ENCODE data around the gene ADAMTS14.

ADAMTS14 gene

DNA sequence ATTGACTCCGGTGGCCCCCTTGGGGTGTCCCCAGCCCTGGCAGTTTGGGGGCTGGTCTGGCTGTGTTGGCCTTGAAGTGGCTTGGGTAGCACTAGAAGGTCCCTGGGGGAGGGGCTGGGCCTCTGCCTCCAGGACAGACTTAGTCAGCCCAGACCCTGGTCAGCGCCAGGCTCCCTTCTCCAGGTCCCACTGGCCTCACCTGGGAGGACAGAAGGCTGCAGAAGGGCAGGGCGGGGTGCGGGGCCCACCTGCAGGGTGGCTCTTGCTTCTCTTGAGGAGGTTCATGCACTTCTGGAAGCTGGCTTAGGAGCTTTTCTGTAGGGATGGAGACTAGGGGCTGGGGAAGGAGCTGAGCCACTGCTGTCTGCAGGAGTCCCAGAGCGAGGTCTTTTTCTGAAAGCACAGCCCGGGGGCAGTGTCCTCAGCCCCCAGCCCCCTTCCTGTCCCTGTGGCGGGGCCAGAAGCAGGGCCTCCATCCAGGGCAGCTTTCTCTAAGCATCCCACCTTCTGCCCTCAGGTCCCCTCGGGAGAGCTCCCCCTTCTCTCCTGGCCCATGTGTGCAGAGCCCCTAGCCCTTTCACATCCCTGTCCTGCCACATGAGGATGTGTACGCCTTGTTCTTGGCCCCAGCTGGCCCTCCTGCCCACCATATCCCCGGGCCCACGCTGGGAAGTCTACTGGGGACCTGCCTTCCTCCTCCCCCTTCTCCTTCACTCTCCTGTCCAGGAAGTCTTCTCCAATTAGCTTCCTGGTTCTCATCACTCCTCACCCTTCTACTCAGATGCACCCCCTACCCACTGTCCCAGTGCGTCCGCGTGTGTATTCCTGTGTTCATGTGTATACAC is 101.9 kb downstream of the ADAMTS14 start:
- DNase-seq (ENCODE audit: low read depth): no peak

DNA sequence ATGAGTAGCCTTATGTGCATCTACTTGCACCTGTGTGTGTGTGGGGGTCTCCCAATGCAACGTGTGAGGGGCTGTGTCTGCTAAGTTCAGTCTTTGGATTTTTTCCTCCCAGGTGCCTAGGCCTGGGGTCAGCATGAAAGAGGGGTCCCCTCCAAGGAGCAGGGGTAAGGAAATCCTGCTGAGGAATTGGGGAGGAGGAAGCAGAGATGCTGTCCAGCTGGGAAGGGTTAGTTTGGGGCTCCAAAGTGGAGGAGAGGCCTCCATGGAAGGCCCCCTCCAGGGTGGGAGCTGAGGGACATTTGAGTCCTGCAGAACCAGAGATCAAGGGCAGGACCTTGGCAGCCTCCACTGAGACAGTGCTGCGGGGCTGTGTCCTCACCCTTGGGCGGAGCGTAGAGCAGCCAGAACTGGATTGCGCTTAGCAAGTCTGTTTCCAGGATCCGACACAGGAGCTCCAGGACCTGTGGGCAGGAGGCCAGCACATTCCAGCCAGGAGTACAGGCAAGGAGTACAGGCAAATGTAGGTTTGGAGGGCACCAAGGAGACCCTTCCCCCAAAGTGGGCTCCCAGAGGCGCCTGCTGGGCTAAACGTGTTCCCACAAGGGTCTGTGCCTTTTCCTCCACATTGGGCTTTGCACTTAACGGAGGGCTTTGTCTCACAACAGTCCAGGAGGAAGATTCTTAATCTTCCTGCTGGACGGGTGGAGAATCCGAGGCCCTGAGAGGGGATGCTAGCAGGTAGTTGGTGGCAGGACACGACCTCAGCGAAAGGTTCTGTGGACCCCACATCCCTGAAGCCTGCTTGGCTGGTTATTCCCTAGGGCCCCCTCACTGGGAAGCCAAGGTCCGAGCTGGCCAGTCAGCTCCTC is 102.7 kb downstream of the ADAMTS14 start:
- DNase-seq (ENCODE audit: low read depth): no peak

DNA sequence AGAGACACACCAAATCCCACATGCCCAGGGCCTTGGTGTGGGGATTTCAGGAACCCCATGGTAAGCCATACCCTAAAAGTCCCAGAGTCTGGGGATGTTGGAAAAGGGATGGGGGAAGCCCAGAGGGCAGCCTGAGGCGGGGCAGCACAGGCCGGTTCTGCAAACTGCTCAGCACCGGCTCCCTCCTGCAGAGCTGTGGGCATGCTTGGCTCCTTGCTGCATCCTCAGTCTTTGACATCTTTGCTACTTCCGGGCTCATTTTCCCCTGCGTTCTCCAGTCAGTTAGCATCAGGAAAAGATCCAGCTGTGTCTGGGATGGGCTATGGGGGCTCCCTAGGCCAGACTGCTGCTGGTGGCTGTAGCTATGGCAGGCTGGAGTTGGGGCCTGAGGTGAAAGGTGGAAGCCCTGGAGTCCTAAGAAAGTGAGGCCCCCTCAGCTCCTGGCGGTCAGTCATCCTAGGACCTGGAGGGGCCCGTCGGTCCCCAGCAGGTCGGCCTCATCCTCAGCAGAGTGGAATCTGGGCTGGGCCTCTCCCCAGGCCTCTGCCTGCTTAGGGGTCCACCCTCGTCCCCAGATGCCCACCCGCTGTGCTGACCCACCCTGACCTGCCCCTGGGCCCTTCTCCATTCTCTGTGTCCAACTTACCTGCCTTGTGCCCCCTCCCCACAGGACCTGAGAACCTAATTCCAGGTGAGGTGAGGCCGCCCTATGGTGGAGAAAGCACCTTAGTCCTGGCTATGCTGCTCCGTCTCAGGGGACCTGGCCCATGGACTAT is 103.6 kb downstream of the ADAMTS14 start:
- no peak for DNase-seq (ENCODE audit: low read depth)

DNA sequence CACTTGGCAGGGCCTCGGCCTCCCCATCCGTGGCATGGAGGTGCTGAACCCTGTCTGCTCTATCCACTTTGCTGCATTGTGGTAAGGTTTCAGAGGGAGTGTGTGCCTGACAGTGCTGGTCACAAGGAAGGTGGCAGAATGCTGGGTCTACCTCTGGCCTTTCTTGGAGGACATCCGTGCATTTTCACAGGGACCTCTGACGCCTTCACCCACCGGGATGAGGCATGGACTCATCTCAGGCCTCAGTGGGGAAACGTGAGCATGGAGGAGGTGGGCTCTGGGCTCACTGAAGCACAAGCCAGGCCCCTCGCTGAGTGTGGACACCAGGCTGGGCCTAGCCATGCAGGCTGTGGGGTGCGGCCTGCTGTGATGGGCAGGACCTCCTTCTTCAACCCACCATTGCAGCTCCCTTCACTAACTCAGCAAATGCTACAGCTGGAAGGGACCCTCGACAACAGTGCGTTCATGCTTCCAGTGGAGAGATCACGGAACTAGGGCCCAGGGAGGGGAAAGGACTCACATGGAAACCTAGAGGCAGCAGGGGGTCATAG is 104.2 kb downstream of the ADAMTS14 start:
- no peak for DNase-seq (ENCODE audit: low read depth)

DNA sequence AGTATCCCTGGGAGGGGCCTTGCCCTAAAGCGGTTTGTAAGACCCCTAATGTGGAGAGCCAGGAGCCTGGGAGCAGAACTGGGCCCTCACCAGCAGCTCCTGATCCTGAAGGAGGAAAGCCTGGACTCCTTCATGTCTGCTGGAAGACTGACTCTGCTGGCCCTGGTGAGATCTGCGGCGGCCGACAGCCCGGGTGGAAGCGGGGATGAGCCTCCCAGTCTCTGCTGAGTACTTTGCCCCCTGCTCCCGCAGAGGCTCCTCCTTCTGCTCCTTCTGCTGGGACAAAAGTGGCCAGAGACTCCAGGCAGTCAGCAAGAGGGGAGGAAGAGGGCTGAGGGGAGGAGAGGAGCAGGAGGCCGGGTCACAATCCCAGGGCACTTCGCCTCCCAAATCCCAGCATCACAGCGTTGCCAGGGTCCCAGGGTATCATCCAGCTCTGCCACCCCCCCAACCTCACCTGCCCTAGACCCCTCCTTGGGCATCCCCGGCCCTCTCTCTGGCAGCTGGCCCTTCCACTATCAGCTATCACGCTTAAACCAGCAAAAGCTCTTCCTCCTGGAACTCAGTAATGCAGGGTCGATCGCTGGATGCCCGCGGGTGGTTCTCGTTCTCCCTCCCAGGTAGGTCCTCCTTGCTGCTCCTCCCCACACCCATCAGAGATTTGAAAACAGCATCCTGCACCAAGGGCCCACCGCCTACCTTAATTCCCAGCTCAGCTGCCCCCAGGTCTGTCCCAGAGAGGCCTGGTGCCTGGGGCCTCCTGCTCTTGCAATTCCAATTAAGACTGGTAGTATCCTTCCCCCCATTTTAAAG is 105.0 kb downstream of the ADAMTS14 start:
- DNase-seq (ENCODE audit: low read depth): no peak

DNA sequence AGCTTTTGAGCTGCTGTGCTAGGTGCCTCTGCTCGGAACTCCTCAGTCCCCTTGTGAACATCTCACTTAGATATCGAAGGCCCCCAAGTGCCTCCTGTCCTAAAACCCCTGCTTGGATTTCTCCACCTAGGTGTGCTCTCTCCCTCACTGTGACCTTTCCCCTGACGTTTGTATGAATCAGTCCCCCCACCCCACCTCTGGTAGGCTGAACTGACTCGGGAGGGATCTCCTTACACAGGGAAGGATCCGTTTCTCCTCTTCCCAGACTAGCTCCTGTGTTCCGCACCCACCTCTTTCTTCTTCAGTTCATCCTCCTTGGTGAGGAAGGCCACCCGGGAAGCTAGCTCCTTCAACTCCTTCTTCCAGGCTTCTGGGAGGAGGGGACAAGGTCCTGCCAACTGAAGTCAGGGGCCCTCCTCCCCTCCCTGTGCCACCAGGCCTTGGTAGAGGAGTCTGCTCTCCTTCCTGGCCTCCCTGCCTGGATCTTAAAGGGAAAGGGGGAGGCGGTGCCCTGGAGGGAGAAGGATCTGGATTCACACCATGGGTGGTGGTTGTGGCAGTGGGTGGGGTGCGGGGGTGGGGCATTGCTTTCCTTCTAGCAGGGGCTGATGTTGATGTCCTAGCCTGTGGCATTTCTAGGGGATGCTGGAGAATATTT is 106.1 kb downstream of the ADAMTS14 start:
- DNase-seq (ENCODE audit: low read depth): no peak

DNA sequence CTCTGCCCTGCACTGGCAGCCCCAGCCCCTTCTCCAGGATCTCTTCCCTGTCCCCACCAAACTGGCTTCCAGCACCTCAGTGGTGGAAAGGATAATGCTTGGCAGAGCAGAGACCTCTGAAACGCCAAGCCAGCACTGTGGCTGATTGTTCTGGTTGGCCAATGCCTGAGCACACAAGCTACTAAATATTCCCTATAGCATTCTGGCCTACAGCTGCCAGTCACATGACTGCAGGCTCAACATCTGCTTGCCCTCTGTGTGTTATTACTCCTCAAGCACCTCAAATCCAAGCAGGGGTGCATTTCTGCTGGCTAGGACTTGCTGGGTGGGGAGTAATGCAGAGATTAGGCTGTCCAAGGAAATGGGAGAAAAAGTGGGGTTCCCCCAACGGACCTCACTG is 106.8 kb downstream of the ADAMTS14 start:
- no peak for DNase-seq (ENCODE audit: low read depth)

DNA sequence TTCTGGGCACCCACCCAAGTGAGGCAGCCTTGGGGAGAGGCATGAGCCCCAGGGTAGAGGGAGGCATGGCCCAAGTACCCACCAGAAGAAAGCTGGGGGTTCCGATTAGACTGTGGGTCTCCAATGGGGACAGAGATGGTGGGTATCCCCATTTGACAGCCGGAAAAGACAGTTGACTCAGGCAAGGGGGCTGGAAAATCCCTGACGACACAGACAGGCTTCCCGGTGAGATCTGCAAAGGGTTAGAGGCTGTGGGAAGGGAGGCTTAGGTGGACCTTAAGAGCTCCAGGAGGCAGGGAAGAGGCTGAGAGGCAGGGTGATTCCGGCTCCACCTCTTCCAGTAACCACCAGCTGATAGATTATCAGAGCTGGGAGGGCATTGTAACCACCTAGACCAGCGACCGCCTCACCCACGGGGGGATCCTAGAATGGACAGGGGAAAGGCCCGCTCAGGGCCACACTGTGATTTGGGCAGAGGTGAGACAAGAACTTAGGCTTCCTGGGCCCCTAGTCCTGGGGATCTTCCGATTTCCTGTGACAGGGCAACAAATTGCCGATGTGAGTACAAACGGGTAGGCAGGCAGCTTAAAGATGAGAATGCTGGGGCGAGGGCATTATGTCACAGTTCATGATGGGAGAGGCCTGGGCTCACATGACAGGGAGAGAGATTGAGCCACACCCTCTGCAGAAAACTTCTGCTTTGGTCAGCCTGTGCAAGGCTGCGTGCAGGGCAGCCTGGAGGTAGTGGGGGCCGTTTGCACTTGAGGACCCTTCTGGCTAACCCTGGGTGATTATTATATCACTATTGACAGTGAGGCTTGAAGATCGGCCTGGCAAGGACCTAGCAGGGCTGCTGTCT is 107.4 kb downstream of the ADAMTS14 start:
- no peak for DNase-seq (ENCODE audit: low read depth)

DNA sequence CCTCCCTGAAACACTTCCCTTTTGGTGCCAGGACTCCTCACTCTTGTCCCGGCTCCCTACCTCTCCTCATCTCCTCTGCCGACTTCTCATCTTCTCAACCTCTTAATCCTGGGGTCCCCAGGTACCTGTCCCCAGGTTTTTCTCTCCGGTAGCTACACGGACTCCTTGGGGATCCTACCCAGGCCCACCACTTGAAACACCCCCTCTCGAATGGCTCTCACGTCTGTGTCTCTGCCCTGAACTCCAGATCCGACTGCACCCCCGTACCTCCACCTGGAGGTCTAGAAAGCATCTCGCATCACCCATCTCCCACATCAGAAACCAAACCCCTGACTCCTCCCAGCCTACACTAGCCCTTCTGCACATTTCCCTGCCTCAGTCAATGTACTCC is 108.1 kb downstream of the ADAMTS14 start:
- no peak for DNase-seq (ENCODE audit: low read depth)

DNA sequence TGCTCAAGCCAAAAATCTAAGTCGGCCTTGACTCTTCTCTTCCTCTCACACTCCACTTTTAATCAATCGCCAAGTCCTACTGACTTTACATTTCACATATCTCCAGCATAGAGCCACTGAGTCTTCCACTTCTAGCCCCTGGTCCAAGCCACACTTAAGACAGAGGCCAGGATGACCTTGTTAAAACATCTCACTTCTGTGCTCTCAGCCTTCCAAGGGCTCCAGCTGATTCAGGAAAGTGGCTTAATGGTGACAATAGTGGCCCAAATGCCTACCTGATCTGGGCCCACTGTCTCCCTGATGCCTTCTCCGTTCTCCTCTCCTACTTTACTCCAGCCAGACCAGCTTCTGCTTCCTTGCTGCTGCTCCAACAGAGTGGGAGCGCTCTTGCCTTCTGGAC is 108.5 kb downstream of the ADAMTS14 start:
- DNase-seq (ENCODE audit: low read depth): no peak

DNA sequence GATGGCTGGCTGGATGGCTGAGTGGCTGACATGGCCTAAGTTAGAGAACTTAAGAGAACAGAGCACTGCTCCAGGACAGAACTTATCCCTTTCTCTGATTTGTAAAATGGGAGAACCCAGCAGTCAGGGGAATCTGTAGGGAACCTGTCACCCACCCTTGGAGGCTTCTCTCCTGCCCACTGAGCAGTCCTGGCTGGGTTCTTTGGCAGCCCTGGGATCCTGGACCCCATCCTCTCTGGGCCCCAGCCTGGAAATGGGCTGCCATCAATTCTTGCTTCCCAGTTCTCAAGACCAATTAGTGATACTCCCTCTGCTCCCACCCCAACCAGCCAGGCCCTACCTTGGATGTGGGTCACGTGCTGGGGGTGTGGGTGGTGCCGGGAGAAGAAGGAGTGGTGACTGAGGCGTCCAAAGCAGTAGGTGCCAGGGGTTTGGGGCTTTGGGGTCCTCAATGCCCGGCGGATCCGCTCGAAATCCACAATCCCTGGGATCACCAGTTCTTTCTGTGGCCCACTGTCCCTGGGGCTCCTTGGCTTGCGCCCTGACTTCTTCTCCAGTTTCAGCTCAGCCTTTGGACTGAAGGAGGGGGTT is 109.2 kb downstream of the ADAMTS14 start:
- DNase-seq (ENCODE audit: low read depth): no peak

DNA sequence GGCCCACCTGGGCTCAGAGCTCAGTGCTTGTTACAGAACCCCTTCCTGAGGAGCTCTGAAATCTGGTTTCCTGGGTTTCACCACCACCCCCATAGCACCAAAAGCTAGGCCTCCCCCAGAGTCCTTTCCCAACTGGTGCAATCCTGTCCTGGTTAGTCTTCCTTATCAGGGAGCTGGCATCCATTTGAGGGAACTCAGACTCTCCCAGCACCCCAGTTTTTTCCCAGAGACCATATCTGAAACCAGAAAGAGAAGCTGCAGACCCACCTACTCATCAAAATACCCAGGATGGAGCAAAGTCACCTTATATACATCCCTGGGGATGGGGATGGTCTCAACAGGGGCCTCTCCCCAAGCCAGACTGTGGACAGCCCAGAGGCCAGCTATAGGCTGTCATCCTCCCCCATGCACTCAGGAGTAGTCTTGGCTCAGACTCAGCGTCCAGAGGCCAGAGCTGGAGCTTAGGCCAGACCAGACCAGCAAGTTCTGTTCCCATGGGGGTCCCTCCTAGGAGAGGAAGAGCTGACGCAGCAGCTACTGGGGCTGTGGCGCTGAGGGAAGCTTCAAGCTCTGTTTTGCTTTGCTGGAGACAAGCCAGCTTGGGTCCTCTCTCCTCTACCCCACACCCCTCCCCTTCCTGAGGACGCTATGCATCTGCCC is 109.9 kb downstream of the ADAMTS14 start:
- DNase-seq (ENCODE audit: low read depth): no peak

DNA sequence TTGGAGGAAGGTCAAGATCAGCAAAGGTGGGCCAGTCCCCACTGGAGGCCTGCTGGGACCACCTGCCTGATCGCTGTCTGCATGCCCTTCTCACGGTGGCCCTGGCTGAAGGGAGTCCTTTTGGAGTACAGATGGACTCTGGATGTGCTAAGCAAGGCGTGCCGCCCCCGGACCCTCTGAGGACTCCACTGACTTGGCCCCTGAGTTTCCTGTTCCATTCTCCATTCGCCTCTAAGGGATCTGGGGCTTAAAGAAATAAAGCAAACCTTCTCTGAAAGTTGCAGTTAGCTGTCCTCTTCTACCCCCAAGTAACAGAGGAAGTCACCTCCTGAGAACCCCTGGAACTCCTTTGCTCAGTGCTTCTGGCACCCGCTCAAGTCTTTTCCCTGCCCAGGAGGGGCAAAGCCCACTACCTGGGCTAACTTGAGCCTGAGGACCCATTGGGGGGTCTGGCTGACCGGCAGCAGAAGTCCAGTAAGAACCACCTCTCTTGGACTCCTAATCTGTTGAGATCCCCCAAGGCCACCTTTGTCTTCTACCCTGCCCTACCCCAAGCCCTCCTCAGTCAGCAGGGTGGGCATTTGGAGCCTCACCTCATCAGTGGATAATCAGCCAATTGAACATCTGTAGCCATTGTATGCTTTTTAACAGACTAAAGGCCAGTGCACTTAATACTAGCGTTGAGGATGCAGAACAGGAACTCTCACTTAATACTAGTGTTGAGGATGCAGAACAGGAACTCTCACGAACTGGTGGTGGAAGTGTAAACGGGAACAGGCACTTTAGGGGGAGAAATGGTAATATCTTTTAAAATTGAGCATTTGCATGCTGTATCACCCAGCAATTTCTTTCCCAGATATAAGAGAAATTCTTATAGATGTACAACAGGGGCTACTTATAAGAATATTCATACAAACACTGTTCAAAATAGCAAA is 110.7 kb downstream of the ADAMTS14 start:
- no peak for DNase-seq (ENCODE audit: low read depth)

DNA sequence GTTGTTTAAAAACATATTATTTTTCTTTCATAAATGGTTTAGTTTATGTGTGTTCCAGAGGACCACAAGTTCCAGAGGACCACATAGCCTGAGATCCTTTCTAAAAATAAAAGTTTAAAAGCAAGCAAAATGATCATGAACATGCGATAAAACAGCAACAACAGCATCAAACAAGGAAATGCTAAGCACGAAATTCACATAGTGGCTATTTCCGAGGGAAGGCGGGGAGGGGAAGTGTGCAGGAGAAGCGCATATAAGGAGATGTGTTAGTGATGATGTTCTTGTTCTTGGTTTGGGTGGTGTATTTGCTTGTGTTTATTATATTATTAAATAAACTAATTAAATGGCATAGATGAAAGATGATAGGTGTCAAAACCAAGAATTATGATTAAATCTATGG is 111.7 kb downstream of the ADAMTS14 start:
- DNase-seq (ENCODE audit: low read depth): no peak

DNA sequence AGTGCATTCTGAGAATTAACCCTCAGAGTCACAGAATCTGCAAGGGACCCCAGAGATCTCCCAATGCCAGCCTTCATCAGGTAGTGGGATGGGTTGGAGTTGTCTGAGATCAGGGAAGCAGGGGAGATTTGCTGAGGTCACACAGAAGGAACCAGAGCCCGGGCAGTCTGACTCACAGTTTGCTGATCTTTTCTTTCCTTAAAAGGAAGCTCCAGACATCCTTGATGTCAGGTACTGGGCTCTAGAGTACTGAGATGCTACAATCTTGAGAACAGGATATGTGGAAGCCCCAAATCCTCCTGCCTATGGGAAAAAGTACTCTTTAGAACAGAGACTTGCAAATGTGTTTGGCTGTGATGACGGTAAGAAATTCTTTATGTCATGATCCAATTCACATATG is 112.2 kb downstream of the ADAMTS14 start:
- DNase-seq (ENCODE audit: low read depth): no peak

DNA sequence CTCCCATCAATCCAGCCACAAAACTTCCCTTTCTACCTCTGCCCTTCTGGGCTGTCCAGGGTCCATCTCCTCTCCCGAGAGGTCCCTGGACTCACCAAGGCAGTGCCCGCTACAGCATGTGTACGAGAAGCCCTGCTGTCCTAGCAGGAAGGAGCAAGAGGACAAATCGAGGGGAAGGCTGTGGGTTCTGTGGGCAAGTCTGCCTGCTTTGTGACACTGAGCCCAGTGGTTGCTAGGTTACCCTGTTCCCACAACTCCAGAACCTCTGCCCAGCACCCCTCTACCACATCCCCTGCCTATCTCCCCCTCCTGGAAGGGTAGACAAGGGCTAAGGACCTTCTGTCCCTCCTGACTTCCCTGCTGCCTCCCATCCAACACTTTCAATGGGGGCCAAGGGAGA is 112.9 kb downstream of the ADAMTS14 start, which contains the start of gene TBATA:
TBATA (minus strand) TSS at position 188 of the 400 bp plus-strand sequence. CDS start 1,998 bp downstream, outside the sequence.
- DNase-seq (ENCODE audit: low read depth): no peak

DNA sequence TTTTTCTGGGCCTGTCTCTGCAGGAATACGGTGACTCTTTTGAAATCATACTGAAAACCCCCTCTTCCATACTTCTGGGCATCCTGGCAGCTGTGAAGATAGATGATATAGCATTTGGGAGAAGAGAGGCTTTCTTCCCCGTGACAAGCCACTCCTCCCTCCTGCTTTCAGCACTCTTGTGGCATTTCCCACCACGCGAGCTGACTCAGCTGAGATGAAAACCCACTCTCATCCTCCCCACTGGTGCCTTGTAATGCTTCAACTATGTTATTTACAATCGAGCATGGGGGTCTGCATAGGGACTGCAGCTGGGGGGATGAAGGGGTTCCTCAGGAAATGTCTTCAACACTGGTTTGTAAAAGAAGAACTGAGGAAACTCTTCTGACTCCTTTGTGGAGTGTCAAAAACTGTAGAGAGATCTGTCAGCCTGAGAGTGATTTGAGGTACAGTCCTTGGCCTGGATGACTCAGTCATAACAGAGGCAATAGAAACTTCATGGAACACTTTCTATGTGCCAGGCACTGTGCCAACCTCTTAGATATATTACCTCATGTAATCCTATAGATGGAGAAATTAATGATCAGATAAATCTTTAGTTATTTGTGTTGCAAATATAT is 114.6 kb downstream of the ADAMTS14 start:
- no peak for DNase-seq (ENCODE audit: low read depth)

Data from activated T-helper 1 cell treated with Interleukin-2 at 50 U/mL for 16 hours (primary cell).